Retinal pigment epithelial cell (primary cell): ENCODE measurements around the gene GCN1.

Source experiments
- DNase-seq: peaks from one replicate; pipeline ENCODE4 v3.0.0-alpha.2; 2010; ENCODE audit warnings: low read depth
- H3K4me3 ChIP-seq: 2 replicates; pipeline ENCODE4 v1.5.1; 2011; ENCODE audit warnings: mild to moderate bottlenecking, low read length, control low read depth, moderate library complexity
- TF ChIP-seq, protein P1 (sequence below): conservative IDR thresholded peaks from 2 replicates; pipeline ENCODE4 v1.5.1; 2011; ENCODE audit warnings: low read depth, low read length, control low read depth, inconsistent platforms

GCN1 gene

DNA sequence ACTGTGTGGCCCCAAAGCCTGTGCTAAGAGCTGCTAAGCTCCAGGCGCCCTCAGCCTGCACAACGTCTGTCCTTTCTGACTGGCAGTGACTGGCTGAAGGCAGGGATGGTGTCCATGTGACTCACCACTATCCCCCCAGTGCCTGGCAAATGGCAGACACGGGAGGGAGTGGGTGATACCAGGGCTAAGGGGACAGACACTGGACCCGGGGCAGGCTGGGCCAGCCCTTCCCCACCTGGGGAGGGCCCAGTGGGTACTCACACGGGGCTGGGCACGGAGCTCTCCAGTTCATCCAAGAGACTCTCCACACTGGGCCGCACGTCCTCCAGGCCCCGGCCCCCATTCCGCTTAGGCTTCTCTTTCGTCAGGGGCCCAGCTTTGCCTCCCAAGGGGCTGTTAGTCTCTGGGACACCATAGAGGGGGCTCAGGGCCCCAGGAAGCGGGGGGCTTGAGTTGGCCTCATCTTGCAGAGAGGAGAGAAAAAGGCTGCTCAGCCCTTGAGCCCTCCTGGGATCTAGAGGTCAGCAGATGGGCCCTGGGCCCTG, 27.8 kb upstream of the GCN1 start:
- TF ChIP-seq, protein P1, sequence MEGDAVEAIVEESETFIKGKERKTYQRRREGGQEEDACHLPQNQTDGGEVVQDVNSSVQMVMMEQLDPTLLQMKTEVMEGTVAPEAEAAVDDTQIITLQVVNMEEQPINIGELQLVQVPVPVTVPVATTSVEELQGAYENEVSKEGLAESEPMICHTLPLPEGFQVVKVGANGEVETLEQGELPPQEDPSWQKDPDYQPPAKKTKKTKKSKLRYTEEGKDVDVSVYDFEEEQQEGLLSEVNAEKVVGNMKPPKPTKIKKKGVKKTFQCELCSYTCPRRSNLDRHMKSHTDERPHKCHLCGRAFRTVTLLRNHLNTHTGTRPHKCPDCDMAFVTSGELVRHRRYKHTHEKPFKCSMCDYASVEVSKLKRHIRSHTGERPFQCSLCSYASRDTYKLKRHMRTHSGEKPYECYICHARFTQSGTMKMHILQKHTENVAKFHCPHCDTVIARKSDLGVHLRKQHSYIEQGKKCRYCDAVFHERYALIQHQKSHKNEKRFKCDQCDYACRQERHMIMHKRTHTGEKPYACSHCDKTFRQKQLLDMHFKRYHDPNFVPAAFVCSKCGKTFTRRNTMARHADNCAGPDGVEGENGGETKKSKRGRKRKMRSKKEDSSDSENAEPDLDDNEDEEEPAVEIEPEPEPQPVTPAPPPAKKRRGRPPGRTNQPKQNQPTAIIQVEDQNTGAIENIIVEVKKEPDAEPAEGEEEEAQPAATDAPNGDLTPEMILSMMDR, result no peak
- no peak for DNase-seq
- H3K4me3 ChIP-seq, result no peak overlapping the region

DNA sequence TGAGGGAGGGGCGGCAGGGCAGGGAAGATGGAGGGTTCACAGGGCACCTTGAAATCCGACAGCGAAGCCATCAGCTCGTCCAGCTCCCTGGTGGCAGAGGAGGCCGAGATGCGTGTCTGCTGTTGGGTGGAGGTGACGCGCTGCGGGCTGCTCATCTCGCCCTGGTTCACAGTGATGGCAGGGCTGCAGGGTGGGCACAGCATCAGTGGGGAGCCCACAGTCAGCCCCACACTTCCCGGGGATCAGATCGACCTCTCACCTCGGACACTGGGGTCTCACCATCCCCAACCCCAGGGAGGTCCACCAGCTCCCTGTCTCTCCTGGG, 27.0 kb upstream of the GCN1 start:
- DNase-seq, result no peak
- H3K4me3 ChIP-seq, result no peak overlapping the region
- TF ChIP-seq, protein P1, result no peak

DNA sequence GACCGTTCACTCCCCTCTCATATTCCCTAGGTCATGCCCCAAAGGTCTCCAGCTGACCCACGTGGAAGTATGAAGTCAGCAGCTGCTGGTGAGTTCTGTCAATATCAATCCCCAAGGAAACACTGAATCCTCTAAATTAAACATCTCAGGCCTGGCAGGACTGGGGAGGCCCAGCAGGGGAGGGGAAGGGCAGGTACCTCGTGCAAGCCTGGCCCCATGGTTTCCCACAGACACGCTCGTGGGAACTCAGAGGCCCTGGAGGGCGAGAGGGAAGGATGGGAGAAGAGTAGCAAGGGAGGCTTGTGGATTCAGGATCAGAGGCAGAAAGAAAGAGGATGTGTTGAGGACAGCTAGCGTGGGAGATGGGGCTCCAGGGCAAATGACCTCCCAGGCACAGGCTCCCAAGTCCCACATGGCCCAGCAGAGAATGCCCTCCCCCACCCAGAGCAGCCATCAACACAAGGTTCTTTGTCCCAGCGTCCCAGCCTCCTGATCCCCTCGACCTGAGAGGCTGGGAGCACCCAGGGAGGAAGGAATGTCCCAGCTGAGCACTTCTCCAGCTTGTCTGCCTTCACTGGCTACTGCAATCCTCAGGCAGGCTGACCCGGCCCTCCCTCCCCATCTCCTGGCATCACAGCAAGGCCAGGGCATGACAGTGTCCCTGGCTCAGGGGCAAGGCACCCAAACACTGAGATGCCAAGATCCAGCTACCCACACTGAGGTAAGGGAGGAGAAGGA, 26.5 kb upstream of the GCN1 start:
- no peak for DNase-seq
- TF ChIP-seq, protein P1, result no peak
- no peak overlapping the region for H3K4me3 ChIP-seq

DNA sequence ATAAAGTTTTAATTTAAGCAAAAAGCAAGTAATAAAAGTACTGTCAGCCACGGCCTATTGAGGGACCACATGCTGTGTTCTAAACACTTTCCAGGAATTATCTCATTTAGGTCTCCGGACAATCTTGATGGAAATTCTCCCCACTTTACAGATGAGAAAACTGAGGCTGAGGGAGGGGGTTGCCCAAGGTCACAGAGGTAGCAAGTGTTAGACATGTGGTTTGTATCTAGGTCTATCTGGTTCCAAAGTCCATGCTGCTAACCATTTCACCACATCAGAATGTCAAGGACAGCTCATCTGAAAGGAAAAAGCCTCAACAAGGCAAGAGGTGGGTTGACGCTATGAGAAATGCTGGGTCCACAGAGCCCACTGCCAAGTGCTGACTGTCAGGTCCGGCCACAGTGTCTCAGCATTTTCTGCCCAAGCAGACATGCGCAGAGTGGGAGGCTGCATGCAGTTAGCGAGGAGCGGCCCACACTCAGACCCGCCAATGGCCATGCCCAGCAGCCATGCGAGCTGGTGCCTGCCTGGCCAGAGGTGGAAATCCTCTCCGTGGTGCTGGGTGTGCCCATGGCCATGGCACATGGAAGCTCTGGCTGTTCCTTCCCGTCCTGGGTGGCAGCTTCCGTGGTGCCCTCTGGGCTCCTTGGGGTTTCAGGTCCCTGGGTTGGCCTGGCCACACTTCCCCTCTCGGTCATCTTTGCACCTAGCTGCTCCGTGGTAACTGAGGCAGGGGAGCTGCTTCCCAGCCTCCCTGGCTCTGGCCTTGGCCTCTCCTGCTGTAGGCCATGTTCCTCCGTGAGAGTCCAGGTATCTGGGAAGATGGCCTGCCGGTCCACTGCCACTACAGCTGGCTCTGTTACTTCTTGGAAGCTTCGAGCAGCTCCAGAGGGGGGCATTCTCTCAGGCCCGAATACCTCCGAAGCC, 24.4 kb upstream of the GCN1 start:
- TF ChIP-seq, protein P1, result no peak
- no peak for DNase-seq
- H3K4me3 ChIP-seq, result no peak overlapping the region

DNA sequence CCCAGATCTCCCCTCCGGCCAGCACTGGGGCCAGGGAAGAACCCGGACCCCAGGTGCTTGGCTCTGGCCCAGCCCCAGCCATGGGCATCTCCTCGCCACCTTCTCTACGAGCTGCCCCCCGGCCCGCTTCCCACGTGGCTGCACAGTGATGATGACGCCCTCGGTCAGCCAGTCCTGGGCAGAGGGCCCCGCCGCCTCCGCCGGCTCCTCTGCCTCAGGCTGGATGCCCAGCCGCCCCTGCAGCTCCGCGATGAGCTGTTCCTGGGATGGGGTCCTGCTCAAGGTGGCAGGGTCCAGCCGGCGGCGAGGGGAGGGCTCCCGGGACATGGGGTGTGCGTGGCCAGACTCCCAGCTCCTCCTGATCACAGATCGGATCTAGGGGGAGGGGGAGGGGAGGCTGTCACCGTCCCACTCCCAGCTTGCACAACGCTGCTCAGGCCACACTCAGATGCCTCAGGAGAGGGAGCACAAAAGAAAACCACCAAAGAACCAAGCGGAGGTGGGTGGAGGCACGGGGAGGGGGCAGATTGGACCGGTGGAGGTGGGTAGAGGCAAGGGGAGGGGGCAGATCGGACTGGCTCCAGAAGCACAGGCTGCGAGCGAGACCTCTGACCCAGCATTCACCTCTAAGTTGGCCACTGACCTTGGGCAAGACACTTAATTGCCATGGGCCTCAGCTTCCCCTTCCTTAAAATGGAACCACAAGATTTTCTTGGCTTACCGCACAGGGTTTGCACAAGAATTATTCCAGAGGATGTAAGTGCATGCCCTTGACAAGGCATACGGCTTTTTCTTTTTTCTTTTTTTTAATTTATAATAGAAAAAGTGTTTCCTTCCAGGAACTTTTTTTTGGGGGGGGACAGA, 22.5 kb upstream of the GCN1 start:
- no peak overlapping the region for H3K4me3 ChIP-seq
- TF ChIP-seq, protein P1, result no peak
- DNase-seq, result no peak

DNA sequence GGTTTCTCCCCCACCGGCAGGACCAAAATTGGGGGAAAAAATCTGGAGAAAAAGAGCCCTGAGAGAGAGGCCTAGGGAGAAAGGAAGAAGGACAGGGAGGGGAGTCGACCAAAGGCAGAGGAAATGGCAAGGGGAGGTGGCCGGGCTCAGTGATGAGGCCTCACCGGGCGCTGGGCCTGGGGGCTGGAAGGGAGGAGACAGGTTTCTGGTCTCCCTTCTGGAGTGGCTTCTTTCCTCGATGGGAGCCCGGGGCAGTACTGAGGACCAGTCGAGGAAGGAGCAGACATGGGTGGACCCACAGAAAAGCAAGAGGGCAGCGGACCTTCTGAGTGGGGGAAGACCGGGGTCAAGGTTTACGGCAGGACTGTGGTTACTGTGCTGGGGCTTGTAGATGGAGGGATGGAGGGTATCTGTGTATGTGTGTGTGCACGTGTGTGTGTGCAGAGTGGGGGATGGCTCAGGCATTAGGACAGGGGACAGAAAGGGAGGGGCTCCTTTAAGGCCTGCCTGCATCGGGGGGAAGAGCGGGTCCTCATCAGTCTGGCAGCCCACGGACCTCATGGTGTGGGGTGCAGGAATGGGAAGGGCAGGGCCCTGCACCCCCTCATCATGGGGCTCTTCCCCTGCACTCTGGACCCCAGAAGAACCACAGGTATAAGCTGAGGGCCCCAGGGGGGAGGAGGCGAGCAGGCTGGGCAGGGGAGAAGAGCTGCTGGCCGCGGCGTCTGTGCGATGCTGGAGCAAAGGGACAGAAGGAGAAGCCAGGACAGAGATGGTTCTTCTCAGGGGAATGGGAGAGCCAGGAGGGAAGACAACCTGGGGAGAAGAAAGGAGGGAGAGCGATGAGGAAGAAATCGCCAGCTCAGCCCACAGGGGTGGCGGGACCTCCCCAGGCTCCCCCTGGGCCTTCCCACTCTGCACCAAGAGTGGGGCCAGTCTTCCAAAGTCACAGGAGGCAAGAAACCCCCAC, 21.5 kb upstream of the GCN1 start:
- TF ChIP-seq, protein P1, result no peak
- no peak for DNase-seq
- no peak overlapping the region for H3K4me3 ChIP-seq
